HepG2 (cell line): ENCODE data around the gene UGT2A3. TPM values are rescaled to one million over a fixed set of nuclear protein-coding genes. Genes with fewer than 3 reads are reported as not detected.

Source experiments
- ADNP ChIP-seq: sonication (generic); formaldehyde crosslinking; IDR thresholded peaks from 2 replicates; pipeline ENCODE4 v1.4.0; 2020; ENCODE audit warnings: missing genetic modification reagents
- ARID3A ChIP-seq: IDR thresholded peaks from 2 replicates; pipeline ENCODE4 v1.6.1; 2012; ENCODE audit warnings: low read depth, low read length, improper control_type of control experiment
- CEBPB ChIP-seq: IDR thresholded peaks from 2 replicates; pipeline ENCODE4 v1.6.1; 2011; ENCODE audit warnings: low read depth, low read length, improper control_type of control experiment, borderline replicate concordance
- CEBPG ChIP-seq: IDR thresholded peaks from 2 replicates; pipeline ENCODE4 v1.6.1; 2016
- HNRNPL ChIP-seq: fragments of 200-400 bp; formaldehyde crosslinking; IDR thresholded peaks from 2 replicates; pipeline ENCODE4 v1.6.1; 2017; ENCODE audit warnings: mild to moderate bottlenecking, low read depth, low read length
- ISL2 ChIP-seq: sonication (generic); formaldehyde crosslinking; IDR thresholded peaks from 2 replicates; pipeline ENCODE4 v1.5.0; 2020; ENCODE audit warnings: missing genetic modification reagents
- KAT7 ChIP-seq: IDR thresholded peaks from 2 replicates; pipeline ENCODE4 v1.6.1; 2018; ENCODE audit warnings: borderline replicate concordance, missing compliant biosample characterization
- KIAA2018 ChIP-seq: sonication (generic); formaldehyde crosslinking; IDR thresholded peaks from 2 replicates; pipeline ENCODE4 v1.5.0; 2020; ENCODE audit warnings: mild to moderate bottlenecking, missing genetic modification reagents, borderline replicate concordance
- MBNL3 ChIP-seq: fragments of 250-450 bp; sonication (Bioruptor Pico); conservative IDR thresholded peaks from 2 replicates; pipeline ENCODE4 v1.8.0; 2022; ENCODE audit warnings: mild to moderate bottlenecking, inconsistent platforms
- MIER3 ChIP-seq: IDR thresholded peaks from 2 replicates; pipeline ENCODE4 v1.6.1; 2016; ENCODE audit warnings: missing compliant biosample characterization, borderline replicate concordance
- NPAS2 ChIP-seq: sonication (generic); formaldehyde crosslinking; IDR thresholded peaks from 2 replicates; pipeline ENCODE4 v1.8.0; 2022; ENCODE audit warnings: mild to moderate bottlenecking, missing genetic modification reagents, borderline replicate concordance
- RCOR2 ChIP-seq: IDR thresholded peaks from 2 replicates; pipeline ENCODE4 v1.6.1; 2016; ENCODE audit warnings: missing biosample characterization, missing genetic modification reagents
- SMAD3 ChIP-seq: sonication (generic); formaldehyde crosslinking; IDR thresholded peaks from 2 replicates; pipeline ENCODE4 v1.4.0; 2020; ENCODE audit warnings: missing genetic modification reagents
- SMAD9 ChIP-seq: sonication (generic); formaldehyde crosslinking; IDR thresholded peaks from 2 replicates; pipeline ENCODE4 v1.5.1; 2020; ENCODE audit warnings: mild to moderate bottlenecking, missing genetic modification reagents
- SRY ChIP-seq: sonication (generic); formaldehyde crosslinking; IDR thresholded peaks from 2 replicates; pipeline ENCODE4 v1.8.0; 2022; ENCODE audit warnings: mild to moderate bottlenecking, missing genetic modification reagents
- TEAD2 ChIP-seq: sonication (generic); formaldehyde crosslinking; IDR thresholded peaks from 2 replicates; pipeline ENCODE4 v1.9.0; 2021; ENCODE audit warnings: missing genetic modification reagents
- TMF1 ChIP-seq: sonication (generic); formaldehyde crosslinking; IDR thresholded peaks from 2 replicates; pipeline ENCODE4 v1.8.1; 2022; ENCODE audit warnings: low read depth, missing genetic modification reagents
- ZFP82 ChIP-seq: sonication (generic); formaldehyde crosslinking; IDR thresholded peaks from 2 replicates; pipeline ENCODE4 v1.5.1; 2020; ENCODE audit warnings: mild to moderate bottlenecking, missing genetic modification reagents, borderline replicate concordance
- ZNF20 ChIP-seq: sonication (generic); formaldehyde crosslinking; IDR thresholded peaks from 2 replicates; pipeline ENCODE4 v1.4.0; 2020; ENCODE audit warnings: mild to moderate bottlenecking, moderate library complexity, missing genetic modification reagents
- ZNF549 ChIP-seq: sonication (generic); formaldehyde crosslinking; IDR thresholded peaks from 2 replicates; pipeline ENCODE4 v1.5.0; 2020; ENCODE audit warnings: missing genetic modification reagents
- ZNF607 ChIP-seq: sonication (generic); formaldehyde crosslinking; IDR thresholded peaks from 2 replicates; pipeline ENCODE4 v1.5.1; 2020; ENCODE audit warnings: missing genetic modification reagents, mild to moderate bottlenecking, borderline replicate concordance
- ZNF891 ChIP-seq: sonication (generic); formaldehyde crosslinking; IDR thresholded peaks from 2 replicates; pipeline ENCODE4 v1.5.0; 2020; ENCODE audit warnings: mild to moderate bottlenecking, missing genetic modification reagents
- polyA plus RNA-seq, 8 experiments: library from polyadenylated mRNA; depleted of rRNA in 3 of 8; stranded (reverse) in 7 of 8; unstranded in 1 of 8; fragments of >200 nt; fragmentation: Illumina TruSeq in 4 of 8; extraction: Trizol in 4 of 8; gene quantifications; 2 replicates each; pipeline versions ENCODE4 v1.2.1 to v1.2.3, GENCODE V29; 2011 to 2016; ENCODE audit warnings: low read depth in 4 of 8, missing spikeins in 1 of 8, mixed read lengths in 1 of 8; ENCODE audit not compliant: insufficient read depth in 1 of 8
- total RNA-seq, 5 experiments: library from RNA; depleted of rRNA; stranded (reverse); fragments of >200 nt; fragmentation: Illumina TruSeq; extraction: Trizol; gene quantifications; 2 replicates each; pipeline ENCODE4 v1.2.3, GENCODE V29; 2016; ENCODE audit warnings: low read depth in 1 of 5

UGT2A3 gene
- total and polyA plus RNA-seq, 2 of the 13 experiments (the other 11 are each of a cell fraction or from before 2014, with no cell fraction given): 61.3 to 97.2 TPM

GRCh38 chr4:68951806-68952585 is 392 bp upstream of the UGT2A3 start (continued):
- no peak for TF ChIP-seq MBNL3 (CRISPR knock-in tag)
- no peak for TF ChIP-seq ZNF549 (CRISPR knock-in tag)
- TF ChIP-seq RCOR2 (CRISPR knock-in tag): 0 out of 2 replicates have a peak, but pooled peaks have one; percentile 11
- no peak for TF ChIP-seq SMAD3 (CRISPR knock-in tag)
- TF ChIP-seq CEBPB: peak; percentile 79
- TF ChIP-seq TEAD2 (CRISPR knock-in tag): no peak
- peak; percentile 4 for TF ChIP-seq ISL2
- TF ChIP-seq ZNF20: no peak
- TF ChIP-seq TMF1 (CRISPR knock-in tag): no peak
- TF ChIP-seq ADNP (CRISPR knock-in tag): no peak
- TF ChIP-seq CEBPG (CRISPR knock-in tag): peak; percentile 60
- no peak for TF ChIP-seq SMAD9 (CRISPR knock-in tag)
- TF ChIP-seq ZNF607 (CRISPR knock-in tag): no peak
- 0 out of 2 replicates have a peak, but pooled peaks have one; percentile 7 for TF ChIP-seq ARID3A
- no peak for TF ChIP-seq HNRNPL
- no peak for TF ChIP-seq MIER3 (CRISPR knock-in tag)
- no peak for TF ChIP-seq SRY (CRISPR knock-in tag)
- TF ChIP-seq KIAA2018 (CRISPR knock-in tag): no peak
- TF ChIP-seq NPAS2 (CRISPR knock-in tag): no peak
- no peak for TF ChIP-seq KAT7 (CRISPR knock-in tag)
- TF ChIP-seq ZNF891 (CRISPR knock-in tag): no peak
- 0 out of 2 replicates have a peak, but pooled peaks have one; percentile 29 for TF ChIP-seq ZFP82 (CRISPR knock-in tag)
